ENCODE results near the gene NDUFA11. TPM values are rescaled to one million over a fixed set of nuclear protein-coding genes. Genes with fewer than 3 reads are reported as not detected.

NDUFA11 gene
- total and polyA plus RNA-seq, 9 of the 15 experiments (the other 6 are each of a cell fraction or from before 2014, with no cell fraction given): 63.3 to 486 (median 274) TPM

- no peak for TF ChIP-seq RBM39 (optimal IDR thresholded peaks at IDR 0.05; ENCODE audit: low read depth, low read length)
- no peak for TF ChIP-seq FOSL1 (tag; conservative IDR thresholded peaks at IDR 0.05)
- TF ChIP-seq RFX1 (IDR thresholded peaks at IDR 0.05): no peak
- peak; percentile 50; the same call in 1 of the 2 replicates for TF ChIP-seq ZNF384 (IDR thresholded peaks at IDR 0.05; ENCODE audit: low read depth, low read length)
- no peak for TF ChIP-seq SMC3 (conservative IDR thresholded peaks at IDR 0.05; ENCODE audit: insufficient read depth, low read depth, low read length)
- TF ChIP-seq SIN3A (IDR thresholded peaks at IDR 0.05; ENCODE audit: borderline replicate concordance in 2 of 2, control insufficient read depth in 1 of 2, low read depth in 2 of 2, low read length in 2 of 2): no peak
- no peak for TF ChIP-seq SLC30A9 (CRISPR knock-in tag; IDR thresholded peaks at IDR 0.05)
- TF ChIP-seq HDAC3 (IDR thresholded peaks at IDR 0.05; ENCODE audit: borderline replicate concordance, partially characterized antibody): no peak
- TF ChIP-seq, protein P1, sequence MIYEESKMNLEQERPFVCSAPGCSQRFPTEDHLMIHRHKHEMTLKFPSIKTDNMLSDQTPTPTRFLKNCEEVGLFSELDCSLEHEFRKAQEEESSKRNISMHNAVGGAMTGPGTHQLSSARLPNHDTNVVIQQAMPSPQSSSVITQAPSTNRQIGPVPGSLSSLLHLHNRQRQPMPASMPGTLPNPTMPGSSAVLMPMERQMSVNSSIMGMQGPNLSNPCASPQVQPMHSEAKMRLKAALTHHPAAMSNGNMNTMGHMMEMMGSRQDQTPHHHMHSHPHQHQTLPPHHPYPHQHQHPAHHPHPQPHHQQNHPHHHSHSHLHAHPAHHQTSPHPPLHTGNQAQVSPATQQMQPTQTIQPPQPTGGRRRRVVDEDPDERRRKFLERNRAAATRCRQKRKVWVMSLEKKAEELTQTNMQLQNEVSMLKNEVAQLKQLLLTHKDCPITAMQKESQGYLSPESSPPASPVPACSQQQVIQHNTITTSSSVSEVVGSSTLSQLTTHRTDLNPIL (CRISPR knock-in tag; IDR thresholded peaks at IDR 0.05): no peak
- TF ChIP-seq RERE (CRISPR knock-in tag; IDR thresholded peaks at IDR 0.05; ENCODE audit: borderline replicate concordance): no peak
- TF ChIP-seq TCF15 (CRISPR knock-in tag; IDR thresholded peaks at IDR 0.05): no peak
- TF ChIP-seq CEBPB (tag; IDR thresholded peaks at IDR 0.05): peak; percentile 89
- TF ChIP-seq, protein P2, sequence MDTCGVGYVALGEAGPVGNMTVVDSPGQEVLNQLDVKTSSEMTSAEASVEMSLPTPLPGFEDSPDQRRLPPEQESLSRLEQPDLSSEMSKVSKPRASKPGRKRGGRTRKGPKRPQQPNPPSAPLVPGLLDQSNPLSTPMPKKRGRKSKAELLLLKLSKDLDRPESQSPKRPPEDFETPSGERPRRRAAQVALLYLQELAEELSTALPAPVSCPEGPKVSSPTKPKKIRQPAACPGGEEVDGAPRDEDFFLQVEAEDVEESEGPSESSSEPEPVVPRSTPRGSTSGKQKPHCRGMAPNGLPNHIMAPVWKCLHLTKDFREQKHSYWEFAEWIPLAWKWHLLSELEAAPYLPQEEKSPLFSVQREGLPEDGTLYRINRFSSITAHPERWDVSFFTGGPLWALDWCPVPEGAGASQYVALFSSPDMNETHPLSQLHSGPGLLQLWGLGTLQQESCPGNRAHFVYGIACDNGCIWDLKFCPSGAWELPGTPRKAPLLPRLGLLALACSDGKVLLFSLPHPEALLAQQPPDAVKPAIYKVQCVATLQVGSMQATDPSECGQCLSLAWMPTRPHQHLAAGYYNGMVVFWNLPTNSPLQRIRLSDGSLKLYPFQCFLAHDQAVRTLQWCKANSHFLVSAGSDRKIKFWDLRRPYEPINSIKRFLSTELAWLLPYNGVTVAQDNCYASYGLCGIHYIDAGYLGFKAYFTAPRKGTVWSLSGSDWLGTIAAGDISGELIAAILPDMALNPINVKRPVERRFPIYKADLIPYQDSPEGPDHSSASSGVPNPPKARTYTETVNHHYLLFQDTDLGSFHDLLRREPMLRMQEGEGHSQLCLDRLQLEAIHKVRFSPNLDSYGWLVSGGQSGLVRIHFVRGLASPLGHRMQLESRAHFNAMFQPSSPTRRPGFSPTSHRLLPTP (IDR thresholded peaks at IDR 0.05; ENCODE audit: borderline replicate concordance, extremely low read depth, insufficient read length): no peak
- no peak for TF ChIP-seq ZNF217 (CRISPR knock-in tag; IDR thresholded peaks at IDR 0.05)
- no peak for TF ChIP-seq GABPB1 (CRISPR knock-in tag; IDR thresholded peaks at IDR 0.05)
- no peak for TF ChIP-seq PRPF4 (IDR thresholded peaks at IDR 0.05; ENCODE audit: insufficient read depth, low read depth, low read length, poor library complexity, severe bottlenecking)
- no peak for TF ChIP-seq LCOR (CRISPR knock-in tag; IDR thresholded peaks at IDR 0.05)
Measured at GRCh38 chr19:5850743-5851293, 52.8 kb downstream of the NDUFA11 start (continued).

All from K562 (cell line).